Stomach smooth muscle (tissue), 2 donors: ENCODE measurements around the gene GNRH2.
"Not testable (repeated sequence)": the region's sequence is repeated elsewhere in the genome, so short reads cannot be mapped to it uniquely, and the experiment has no call there.

Experiments
- H3K27ac ChIP-seq: one replicate; pipeline ENCODE4 v1.7.0; 2013; ENCODE audit warnings: mild to moderate bottlenecking, low read length, inconsistent platforms
- H3K27me3 ChIP-seq, 2 donors: one replicate each; pipeline ENCODE4 v1.7.0; 2013; ENCODE audit warnings: low read length in 2 of 2; ENCODE audit not compliant: insufficient read depth in 2 of 2, control insufficient read depth in 1 of 2
- H3K36me3 ChIP-seq, 2 donors: one replicate each; pipeline ENCODE4 v1.7.0; 2013; ENCODE audit warnings: low read length in 2 of 2; ENCODE audit not compliant: control insufficient read depth in 2 of 2, insufficient read depth in 2 of 2
- H3K4me1 ChIP-seq: one replicate; pipeline ENCODE4 v1.7.0; 2013; ENCODE audit warnings: low read length; ENCODE audit not compliant: control insufficient read depth, insufficient read depth
- H3K4me3 ChIP-seq, 2 donors: one replicate each; pipeline ENCODE4 v1.7.0; 2013; ENCODE audit warnings: low read length in 2 of 2
- H3K9ac ChIP-seq, 2 donors: one replicate each; pipeline ENCODE4 v1.7.0; 2013; ENCODE audit warnings: low read length in 2 of 2, mild to moderate bottlenecking in 1 of 2
- H3K9me3 ChIP-seq, 2 donors: one replicate each; pipeline ENCODE4 v1.7.0; 2013; ENCODE audit warnings: low read length in 2 of 2; ENCODE audit not compliant: control insufficient read depth in 2 of 2
- donor health status: healthy.
- donor health status: Pancreatic carcinoma.

Gene GNRH2

GRCh38 chr20:3064119-3064518 lies 20.7 kb downstream of the GNRH2 start:
- H3K36me3 ChIP-seq, H3K4me3 ChIP-seq, H3K27ac ChIP-seq, H3K9ac ChIP-seq, H3K27me3 ChIP-seq, H3K9me3 ChIP-seq, H3K4me1 ChIP-seq: not testable (repeated sequence)

- H3K27me3 ChIP-seq: peaks cover 11 to 18% of the 10 kb centered on the region in 2 donors
- H3K4me3 ChIP-seq: no peak overlapping the region
- no peak overlapping the region for H3K9ac ChIP-seq
- H3K4me1 ChIP-seq: peaks cover 6% of the 10 kb centered on the region
- no peak overlapping the region for H3K27ac ChIP-seq
- H3K36me3 ChIP-seq: no peaks in the 10 kb centered on the region
- H3K9me3 ChIP-seq: no peaks in the 10 kb centered on the region
Observed at GRCh38 chr20:3067139-3068014, 24.0 kb downstream of the GNRH2 start.

- no peak overlapping the region for H3K4me3 ChIP-seq
- H3K9me3 ChIP-seq: no peaks in the 10 kb centered on the region
- H3K27ac ChIP-seq: no peak overlapping the region
- peaks cover 9% of the 10 kb centered on the region for H3K4me1 ChIP-seq
- no peak overlapping the region for H3K9ac ChIP-seq
- H3K36me3 ChIP-seq: no peaks in the 10 kb centered on the region
- peaks cover 15 to 24% of the 10 kb centered on the region in 2 donors for H3K27me3 ChIP-seq
Observed at GRCh38 chr20:3068075-3068474, 24.7 kb downstream of the GNRH2 start.

GRCh38 chr20:3068986-3069900 lies 25.8 kb downstream of the GNRH2 start:
- H3K27me3 ChIP-seq: peaks cover 15 to 24% of the 10 kb centered on the region in 2 donors
- no peak overlapping the region for H3K4me3 ChIP-seq
- no peaks in the 10 kb centered on the region for H3K36me3 ChIP-seq
- no peak overlapping the region for H3K27ac ChIP-seq
- no peaks in the 10 kb centered on the region for H3K9me3 ChIP-seq
- H3K4me1 ChIP-seq: peaks cover 9% of the 10 kb centered on the region
- H3K9ac ChIP-seq: no peak overlapping the region

- H3K9me3 ChIP-seq: no peaks in the 10 kb centered on the region
- no peaks in the 10 kb centered on the region for H3K36me3 ChIP-seq
- no peak overlapping the region for H3K4me3 ChIP-seq
- H3K4me1 ChIP-seq: peaks cover 9% of the 10 kb centered on the region
- no peak overlapping the region for H3K27ac ChIP-seq
- peaks cover 15 to 25% of the 10 kb centered on the region in 2 donors for H3K27me3 ChIP-seq
- no peak overlapping the region for H3K9ac ChIP-seq
Observed at GRCh38 chr20:3070725-3071124, 27.3 kb downstream of the GNRH2 start.

GRCh38 chr20:3071266-3071609 lies 27.8 kb downstream of the GNRH2 start:
- no peak overlapping the region for H3K9ac ChIP-seq
- H3K27me3 ChIP-seq: peaks cover 15 to 29% of the 10 kb centered on the region in 2 donors
- H3K27ac ChIP-seq: no peak overlapping the region
- H3K4me3 ChIP-seq: peak overlapping the region in 1 of 2 donors; percentile 57
- no peaks in the 10 kb centered on the region for H3K36me3 ChIP-seq
- H3K9me3 ChIP-seq: no peaks in the 10 kb centered on the region
- H3K4me1 ChIP-seq: peaks cover 9% of the 10 kb centered on the region

GRCh38 chr20:3071610-3072529 lies 28.4 kb downstream of the GNRH2 start, which contains the start of gene OXT:
Gene OXT (plus strand): TSS chr20:3071620. CDS start chr20:3071656, 36 bp downstream.
- Histone ChIP-seq H3K9ac (no peak within 1 kb of the TSS), H3K9me3 (no peaks in the 10 kb centered on the region), H3K4me3 (peak within 1 kb of the TSS; percentile 22 to 57), H3K36me3 (no peaks in the 10 kb centered on the region), H3K27ac (no peak within 1 kb of the TSS), H3K4me1 (peaks cover 9% of the 10 kb centered on the region), H3K27me3 (peaks cover 15 to 29% of the 10 kb centered on the region in 2 donors)

- Histone ChIP-seq H3K36me3 (no peaks in the 10 kb centered on the region), H3K9me3 (no peaks in the 10 kb centered on the region), H3K4me3 (peak overlapping the region; percentile 22 to 57), H3K27me3 (peaks cover 15 to 29% of the 10 kb centered on the region in 2 donors), H3K9ac (no peak overlapping the region), H3K4me1 (peaks cover 9% of the 10 kb centered on the region), H3K27ac (no peak overlapping the region)
Observed at GRCh38 chr20:3072530-3073250, 29.3 kb downstream of the GNRH2 start.

- not testable (repeated sequence) for H3K27ac ChIP-seq, H3K9me3 ChIP-seq, H3K9ac ChIP-seq, H3K4me1 ChIP-seq, H3K36me3 ChIP-seq, H3K4me3 ChIP-seq
- peaks cover 15 to 29% of the 10 kb centered on the region in 2 donors for H3K27me3 ChIP-seq
Observed at GRCh38 chr20:3073251-3073643, 29.8 kb downstream of the GNRH2 start.
